Measurements from ENCODE around the gene RSPO1. TPM values are rescaled to one million over a fixed set of nuclear protein-coding genes. Genes with fewer than 3 reads are reported as not detected.

Gene RSPO1
- polyA plus RNA-seq, 1 donor (not counting 4 experiments of a cell fraction or from before 2014, with no cell fraction given): not detected

GRCh38 chr1:37660664-37661063 is 26.0 kb upstream of the RSPO1 start:
- no peak for TF ChIP-seq CTCF (optimal IDR thresholded peaks at IDR 0.05 in 1 of 3, IDR thresholded peaks at IDR 0.05 in 1 of 3, conservative IDR thresholded peaks at IDR 0.05 in 1 of 3; ENCODE audit: extremely low read depth in 1 of 3, insufficient read depth in 2 of 3, low read length in 3 of 3)
- no peak for TF ChIP-seq EZH2 (IDR thresholded peaks at IDR 0.05; ENCODE audit: low read length)
- no peak overlapping the region for H3K4me2 ChIP-seq (ENCODE audit: control insufficient read depth, extremely low read depth, insufficient read depth, low read depth, low read length)
- H3K9ac ChIP-seq (ENCODE audit: control insufficient read depth, extremely low read depth, insufficient read depth, low read length): no peak overlapping the region
- H3K4me3 ChIP-seq (ENCODE audit: control insufficient read depth in 2 of 3, extremely low read depth in 1 of 3, insufficient read depth in 2 of 3, low read depth in 1 of 3, low read length in 3 of 3): no peak overlapping the region
- H3K9me3 ChIP-seq (ENCODE audit: control insufficient read depth, low read depth, low read length): no peaks in the 10 kb centered on the region
- H2AFZ ChIP-seq (ENCODE audit: control insufficient read depth, low read length): no peak overlapping the region
- dilution Hi-C loops (cut with MboI; ENCODE audit: extremely low pct_ligation_motif_present, low sequenced_read_pairs): no loop called here
- no peak for FAIRE-seq
- H4K20me1 ChIP-seq (ENCODE audit: control insufficient read depth, extremely low read depth, insufficient read depth, low read length): no peaks in the 10 kb centered on the region
- no peaks in the 10 kb centered on the region for H3K79me2 ChIP-seq (ENCODE audit: control insufficient read depth, insufficient read depth, low read length)
- no peaks in the 10 kb centered on the region for H3K9me1 ChIP-seq (ENCODE audit: control insufficient read depth, extremely low read depth, insufficient read depth, low read length)
- H3K27me3 ChIP-seq (ENCODE audit: control insufficient read depth, extremely low read depth, insufficient read depth, low read length): peaks cover 9% of the 10 kb centered on the region
- no peaks in the 10 kb centered on the region for H3K36me3 ChIP-seq (ENCODE audit: control insufficient read depth in 2 of 2, extremely low read depth in 1 of 2, insufficient read depth in 2 of 2, low read length in 2 of 2)
- no peak for DNase-seq (ENCODE audit: low read depth, low spot score)
- no peak overlapping the region for H3K27ac ChIP-seq (ENCODE audit: control insufficient read depth, insufficient read depth, low read length)
- peaks cover 8% of the 10 kb centered on the region for H3K4me1 ChIP-seq (ENCODE audit: control insufficient read depth, extremely low read depth, insufficient read depth, low read length)

GRCh38 chr1:37658486-37658885 is 23.8 kb upstream of the RSPO1 start:
- no peak overlapping the region for H3K4me3 ChIP-seq (ENCODE audit: control insufficient read depth in 2 of 3, extremely low read depth in 1 of 3, insufficient read depth in 2 of 3, low read depth in 1 of 3, low read length in 3 of 3)
- FAIRE-seq: no peak
- no peaks in the 10 kb centered on the region for H3K36me3 ChIP-seq (ENCODE audit: control insufficient read depth in 2 of 2, extremely low read depth in 1 of 2, insufficient read depth in 2 of 2, low read length in 2 of 2)

More at GRCh38 chr1:37658486-37658885, 23.8 kb upstream of the RSPO1 start:
- Histone ChIP-seq H2AFZ (ENCODE audit: control insufficient read depth, low read length) (no peak overlapping the region), H3K4me1 (ENCODE audit: control insufficient read depth, extremely low read depth, insufficient read depth, low read length) (peaks cover 8% of the 10 kb centered on the region), H3K9me1 (ENCODE audit: control insufficient read depth, extremely low read depth, insufficient read depth, low read length) (no peaks in the 10 kb centered on the region), H3K27me3 (ENCODE audit: control insufficient read depth, extremely low read depth, insufficient read depth, low read length) (peaks cover 9% of the 10 kb centered on the region), H3K27ac (ENCODE audit: control insufficient read depth, insufficient read depth, low read length) (no peak overlapping the region), H3K4me2 (ENCODE audit: control insufficient read depth, extremely low read depth, insufficient read depth, low read depth, low read length) (no peak overlapping the region), H4K20me1 (ENCODE audit: control insufficient read depth, extremely low read depth, insufficient read depth, low read length) (no peaks in the 10 kb centered on the region), H3K9ac (ENCODE audit: control insufficient read depth, extremely low read depth, insufficient read depth, low read length) (no peak overlapping the region), H3K79me2 (ENCODE audit: control insufficient read depth, insufficient read depth, low read length) (no peaks in the 10 kb centered on the region), H3K9me3 (ENCODE audit: control insufficient read depth, low read depth, low read length) (no peaks in the 10 kb centered on the region)
- dilution Hi-C loops (cut with MboI; ENCODE audit: extremely low pct_ligation_motif_present, low sequenced_read_pairs): no loop called here
- DNase-seq (ENCODE audit: low read depth, low spot score): no peak
- TF ChIP-seq CTCF (optimal IDR thresholded peaks at IDR 0.05 in 1 of 3, IDR thresholded peaks at IDR 0.05 in 1 of 3, conservative IDR thresholded peaks at IDR 0.05 in 1 of 3; ENCODE audit: extremely low read depth in 1 of 3, insufficient read depth in 2 of 3, low read length in 3 of 3) (no peak), EZH2 (IDR thresholded peaks at IDR 0.05; ENCODE audit: low read length) (no peak)

Measured in keratinocyte (primary cell).